Adrenal gland (tissue), 5 donors: ENCODE measurements around the gene CCDC85C.

Experiments used
- CTCF ChIP-seq, 6 experiments: fragments of 450-650 bp in 4 of 6; fragments of 200-600 bp in 2 of 6; sonication (generic) in 1 of 6; IDR thresholded peaks; 1 replicate in 5 of 6; 2 replicates in 1 of 6; pipeline versions ENCODE4 v1.5.1 to v1.8.0; 2016 to 2021; ENCODE audit warnings: antibody characterized with exemption in 6 of 6, mild to moderate bottlenecking in 2 of 6, moderate library complexity in 1 of 6
- POLR2A ChIP-seq, 2 donors: fragments of 450-650 bp; IDR thresholded peaks; one replicate each; pipeline ENCODE4 v1.6.1; 2017; ENCODE audit warnings: antibody characterized with exemption in 2 of 2, mild to moderate bottlenecking in 2 of 2, moderate library complexity in 1 of 2
- donor health status: DM: no; HTN: no; CAD: no.

DNA sequence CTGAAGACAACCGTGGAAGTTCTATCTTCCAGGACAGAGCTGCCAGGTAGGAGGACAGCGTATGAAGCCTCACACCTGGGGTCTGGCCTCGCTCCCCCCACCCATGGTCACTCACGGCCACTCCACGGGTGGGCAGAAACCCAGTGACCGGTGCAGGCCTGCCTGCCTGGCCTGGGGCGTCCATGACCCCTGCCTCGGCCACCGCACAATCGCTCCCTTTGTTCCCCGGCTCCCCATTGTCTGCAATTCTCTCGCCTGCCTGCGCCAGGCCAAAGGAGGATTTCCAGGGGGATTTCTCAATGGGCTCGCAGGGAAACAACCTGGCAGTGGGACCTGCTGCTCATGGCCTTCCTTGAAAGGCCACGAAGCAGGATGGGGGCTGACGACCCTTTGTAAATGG is 22.6 kb downstream of the CCDC85C start:
- TF ChIP-seq CTCF (IDR thresholded peaks at IDR 0.05) (no peak), POLR2A (IDR thresholded peaks at IDR 0.05) (no peak)
